Measurements from ENCODE around the gene CTNNA1.

DNA sequence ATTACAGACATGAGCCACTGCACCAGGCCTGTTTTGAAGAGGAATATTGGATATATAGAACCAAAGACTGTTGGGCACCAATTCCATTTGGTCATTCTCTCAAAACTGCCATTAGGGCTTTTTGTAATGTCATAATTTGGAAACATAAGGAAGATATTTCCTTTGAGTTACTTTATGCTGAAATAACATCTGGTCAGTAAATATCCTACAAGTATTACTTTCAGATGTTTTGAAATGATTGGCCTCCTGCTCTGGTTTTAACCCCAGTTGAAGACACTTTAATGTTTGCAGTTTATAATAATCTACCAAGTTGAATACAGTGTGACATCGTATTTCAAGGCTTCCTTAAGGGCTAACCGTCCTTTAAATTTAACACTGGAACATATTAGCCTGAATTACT is 88.3 kb downstream of the CTNNA1 start:
- TF ChIP-seq RAD21 (IDR thresholded peaks at IDR 0.05 in 1 of 2, conservative IDR thresholded peaks at IDR 0.05 in 1 of 2; ENCODE audit: low read depth in 2 of 2, low read length in 2 of 2) = no peak
- TF ChIP-seq CEBPB (IDR thresholded peaks at IDR 0.05; ENCODE audit: low read depth, low read length) = no peak
- TF ChIP-seq USF2 (IDR thresholded peaks at IDR 0.05; ENCODE audit: low read length) = no peak
- TF ChIP-seq, protein P1, sequence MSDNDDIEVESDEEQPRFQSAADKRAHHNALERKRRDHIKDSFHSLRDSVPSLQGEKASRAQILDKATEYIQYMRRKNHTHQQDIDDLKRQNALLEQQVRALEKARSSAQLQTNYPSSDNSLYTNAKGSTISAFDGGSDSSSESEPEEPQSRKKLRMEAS (IDR thresholded peaks at IDR 0.05) = no peak
- TF ChIP-seq SIN3A (conservative IDR thresholded peaks at IDR 0.05 in 1 of 2, IDR thresholded peaks at IDR 0.05 in 1 of 2; ENCODE audit: low read depth in 1 of 2, low read length in 2 of 2) = no peak
